Measurements from ENCODE around the gene LRMDA. TPM values are rescaled to one million over a fixed set of nuclear protein-coding genes. Genes with fewer than 3 reads are reported as not detected.

LRMDA gene
- total and polyA plus RNA-seq, 10 of the 15 experiments (the other 5 are each of a cell fraction or from before 2014, with no cell fraction given), result 0.07 to 0.54 (median 0.29) TPM; not detected in 4

- no peak for TF ChIP-seq POLR2A (IDR thresholded peaks at IDR 0.05; ENCODE audit: low read depth, low read length)
- no peak for TF ChIP-seq ATF3 (IDR thresholded peaks at IDR 0.05; ENCODE audit: borderline replicate concordance, extremely low read depth, low read depth, low read length)
- TF ChIP-seq SPI1 (IDR thresholded peaks at IDR 0.05; ENCODE audit: borderline replicate concordance, insufficient read depth, low read depth, low read length), result no peak
- no peak for TF ChIP-seq GABPA (IDR thresholded peaks at IDR 0.05; ENCODE audit: low read depth)
- TF ChIP-seq FOXM1 (IDR thresholded peaks at IDR 0.05; ENCODE audit: low read depth, low read length), result no peak
- no peak for TF ChIP-seq ASH2L (IDR thresholded peaks at IDR 0.05; ENCODE audit: borderline replicate concordance, low read depth)
- no peak for TF ChIP-seq E4F1 (IDR thresholded peaks at IDR 0.05; ENCODE audit: borderline replicate concordance, partially characterized antibody)
- TF ChIP-seq MAX (IDR thresholded peaks at IDR 0.05; ENCODE audit: low read depth, low read length), result no peak
Measured at GRCh38 chr10:75541411-75541810, 110.0 kb downstream of the LRMDA start (continued).

- CTCF ChIA-PET, result interaction anchor here (1.6 kb wide), 1 partner anchor 9 kb away, joined by 3 read pairs; no protein-coding TSS in a partner anchor
- Histone ChIP-seq H2AFZ (ENCODE audit: control insufficient read depth, low read depth, low read length) (no peak overlapping the region), H3K9me3 (replicated peaks; ENCODE audit: control insufficient read depth, insufficient read depth, low read length) (no peaks in the 10 kb centered on the region), H3K4me3 (no peak overlapping the region), H3K36me3 (ENCODE audit: control insufficient read depth in 2 of 2, insufficient read depth in 2 of 2, low read length in 1 of 2) (no peaks in the 10 kb centered on the region), H3K27me3 (replicated peaks in 1 of 2; ENCODE audit: control insufficient read depth in 2 of 2, insufficient read depth in 2 of 2, low read length in 1 of 2) (no peaks in the 10 kb centered on the region; a peak in 1 of 4 replicates), H3K79me2 (ENCODE audit: control insufficient read depth, insufficient read depth, low read length) (no peaks in the 10 kb centered on the region), H3K9ac (ENCODE audit: control insufficient read depth, insufficient read depth, low read length) (no peak overlapping the region), H4K20me1 (ENCODE audit: control insufficient read depth, insufficient read depth) (no peaks in the 10 kb centered on the region), H3K4me1 (ENCODE audit: control insufficient read depth, insufficient read depth, low read length) (no peaks in the 10 kb centered on the region; the same call in 1 of the 2 replicates), H3K4me2 (ENCODE audit: control insufficient read depth, insufficient read depth) (no peak overlapping the region), H3K27ac (ENCODE audit: control insufficient read depth, insufficient read depth) (no peak overlapping the region)
- peak; percentile 36; the same call in 2 of the 3 replicates for ATAC-seq
- BruUV-seq (replicated peaks), result no TSS peak
- no peak for DNase-seq (ENCODE audit: low read depth, low spot score)
- POLR2A ChIA-PET, result interaction anchor here (2.4 kb wide), 1 partner anchor 55 kb away, joined by 5 read pairs; no protein-coding TSS in a partner anchor
- intact Hi-C loops (cut with micrococcal nuclease; ENCODE audit: unreplicated experiment), result loop anchor here (5.0 kb wide), 1 partner anchor 140 kb away; the partner anchor contains the start of gene ZNF503
- 0% methylated on average over 2 of the region's 2 CpGs for WGBS (ENCODE audit: insufficient coverage, insufficient replicate concordance, low lambda C conversion rate, missing lambda C conversion rate)
- SMC1A ChIA-PET (ENCODE audit: uncharacterized antibody, unreplicated experiment), result interaction anchor here (0.6 to 2.6 kb wide), 10 partner anchors 9 to 164 kb away, joined by 3 to 19 read pairs (median 4); no protein-coding TSS in a partner anchor
- no peak for FAIRE-seq
- RAD21 ChIA-PET (ENCODE audit: unreplicated experiment), result interaction anchor here (0.8 to 3.4 kb wide), 5 partner anchors 36 to 368 kb away, joined by 3 to 18 read pairs (median 3); partner anchors contain the start of gene ZNF503
- in situ Hi-C loops (cut with MboI), result no loop called here
- TF ChIP-seq SP1 (IDR thresholded peaks at IDR 0.05; ENCODE audit: low read depth, low read length) (no peak), CREB1 (IDR thresholded peaks at IDR 0.05; ENCODE audit: low read depth) (no peak), BCL11A (IDR thresholded peaks at IDR 0.05; ENCODE audit: low read depth, low read length) (no peak), HSF1 (IDR thresholded peaks at IDR 0.05; ENCODE audit: low read depth, low read length) (no peak), EP300 (IDR thresholded peaks at IDR 0.05; ENCODE audit: borderline replicate concordance in 1 of 2, control insufficient read depth in 1 of 2, low read depth in 2 of 2, low read length in 2 of 2) (no peak), CHD1 (IDR thresholded peaks at IDR 0.05; ENCODE audit: low read depth, low read length) (no peak)
Measured at GRCh38 chr10:75542084-75542483, 110.7 kb downstream of the LRMDA start.

Measured in GM12878 (cell line).